Hematopoietic multipotent progenitor cell treated with erythropoietin and hydrocortisone succinate and interleukin-3 and kit ligand, for 15 days (in vitro differentiated cells): ENCODE results near the gene HOXA7.

Source experiments
- DNase-seq: peaks from one replicate; pipeline ENCODE4 v3.0.0-alpha.2; 2015; ENCODE audit warnings: low spot score

The HOXA7 gene

DNA sequence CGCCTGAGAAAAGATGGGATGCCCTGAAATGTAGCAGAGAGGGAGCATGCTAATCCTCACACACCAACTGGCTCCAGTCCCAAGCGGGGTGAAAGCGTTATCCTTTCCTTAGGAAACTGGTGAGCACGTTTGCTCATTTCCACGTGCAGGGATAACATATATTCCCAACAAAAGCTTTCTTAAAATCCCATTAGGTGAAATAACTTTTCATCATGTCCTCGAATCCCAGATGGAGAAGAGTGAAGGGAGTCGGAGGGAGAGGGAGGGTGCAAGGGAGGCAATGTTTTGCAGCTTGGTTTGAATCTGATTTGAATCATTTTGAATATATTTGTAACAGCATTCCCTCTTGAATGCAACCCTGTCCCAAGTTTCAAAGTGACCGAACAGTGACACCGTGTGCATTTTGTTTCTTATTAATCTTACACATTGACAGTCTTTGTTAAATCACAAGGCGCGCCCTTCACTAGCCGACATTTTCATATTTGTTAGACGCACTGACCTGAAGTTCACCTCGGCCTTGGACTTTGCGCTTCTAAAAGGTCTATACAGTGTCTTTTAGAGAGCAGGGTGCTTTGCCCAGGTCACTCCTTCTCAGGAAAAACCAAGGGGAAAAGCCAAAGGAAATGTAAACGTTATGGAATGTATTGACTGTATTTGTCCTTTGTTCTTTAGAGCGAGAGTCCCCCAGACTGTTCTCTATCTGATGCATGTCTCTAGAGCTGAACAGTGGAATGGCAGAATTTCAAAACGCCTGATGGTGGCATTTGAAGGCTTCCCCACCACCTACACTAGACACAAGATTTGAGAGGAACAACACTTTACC is 22.9 kb downstream of the HOXA7 start:
- no peak for DNase-seq

DNA sequence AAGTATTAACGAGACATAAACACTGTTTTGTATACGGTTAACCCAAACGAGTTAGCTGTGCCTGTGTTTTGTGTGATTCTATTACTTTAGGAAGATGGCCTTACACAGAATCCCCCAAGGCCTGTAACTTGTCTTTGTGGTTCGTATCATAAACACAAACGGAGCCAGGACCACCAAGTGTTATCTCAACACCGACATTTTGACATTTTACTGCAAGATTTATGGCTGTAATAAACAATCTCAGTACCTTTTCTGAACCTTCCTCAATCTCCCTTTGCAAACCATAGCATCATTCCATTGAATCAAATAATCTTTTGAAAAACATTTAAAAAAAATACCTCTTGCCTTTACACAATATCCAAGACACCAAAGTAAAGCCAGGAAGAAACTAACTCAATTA is 23.5 kb downstream of the HOXA7 start:
- no peak for DNase-seq

DNA sequence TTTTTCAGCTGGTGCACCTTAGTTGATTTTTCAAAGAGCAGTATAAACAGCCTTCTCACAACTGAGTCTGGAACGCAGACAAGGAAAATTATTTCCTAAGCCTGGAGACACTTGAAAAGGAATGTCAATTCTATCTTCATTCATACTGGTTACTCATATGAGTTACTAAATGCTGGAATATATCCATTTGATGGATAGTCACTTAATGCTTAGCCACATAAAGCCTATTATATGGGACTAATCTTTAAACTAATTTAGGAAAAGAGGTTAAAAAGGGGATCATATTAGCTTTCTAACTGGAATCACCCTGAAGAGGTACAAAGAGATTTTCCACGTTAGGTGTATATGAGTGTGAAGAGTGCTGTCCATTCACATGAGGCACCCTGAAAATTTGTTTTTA is 24.3 kb downstream of the HOXA7 start:
- DNase-seq, result no peak

- DNase-seq, result no peak
Observed at GRCh38 chr7:27131390-27131819, 25.1 kb downstream of the HOXA7 start.

DNA sequence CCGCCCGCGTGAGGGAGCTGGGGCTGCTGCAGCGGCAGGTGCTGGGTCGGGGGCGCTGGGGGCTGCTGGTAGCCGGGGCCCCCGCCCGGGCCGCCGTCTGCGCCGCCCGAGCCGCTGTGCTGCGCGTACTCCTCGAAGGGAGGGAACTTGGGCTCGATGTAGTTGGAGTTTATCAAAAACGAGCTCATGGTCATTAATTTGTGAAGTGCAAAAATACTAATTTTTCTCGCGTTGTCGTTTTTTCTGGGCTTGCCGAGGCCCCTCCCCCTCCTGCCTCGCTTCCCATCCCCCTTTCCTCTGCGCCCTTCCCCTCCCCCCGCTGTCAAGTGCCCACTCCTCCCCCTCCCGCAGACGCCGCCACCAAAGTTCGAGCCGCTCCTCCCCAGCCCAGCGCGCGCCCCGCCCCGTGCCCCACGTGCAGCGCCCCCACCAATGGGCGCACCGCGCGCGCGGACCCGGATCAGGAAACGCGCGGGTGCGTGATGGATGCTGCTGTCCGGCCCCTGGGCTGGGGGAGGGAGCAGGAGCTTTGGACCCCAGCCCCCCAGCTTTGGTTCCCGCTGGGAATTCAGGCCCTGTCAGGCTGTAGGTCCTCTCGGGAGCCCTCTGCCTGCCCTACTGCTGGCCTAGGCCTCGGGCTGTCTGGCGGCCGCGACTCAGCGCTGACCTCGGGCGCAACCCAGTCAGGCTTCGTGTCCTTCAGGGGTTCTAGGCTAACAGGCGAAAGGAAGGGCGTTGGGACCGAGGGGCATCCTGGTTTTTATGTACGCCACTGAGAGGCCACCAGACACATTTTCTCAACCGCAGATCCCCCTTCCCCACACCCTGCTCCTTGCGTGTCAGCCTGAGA is 25.7 kb downstream of the HOXA7 start, which contains the start of gene HOXA4:
TSS of gene HOXA4 (minus strand) at position 218 of the 850 bp plus-strand sequence. CDS start at position 194, 24 bp downstream.
- peak; percentile 60 for DNase-seq

DNA sequence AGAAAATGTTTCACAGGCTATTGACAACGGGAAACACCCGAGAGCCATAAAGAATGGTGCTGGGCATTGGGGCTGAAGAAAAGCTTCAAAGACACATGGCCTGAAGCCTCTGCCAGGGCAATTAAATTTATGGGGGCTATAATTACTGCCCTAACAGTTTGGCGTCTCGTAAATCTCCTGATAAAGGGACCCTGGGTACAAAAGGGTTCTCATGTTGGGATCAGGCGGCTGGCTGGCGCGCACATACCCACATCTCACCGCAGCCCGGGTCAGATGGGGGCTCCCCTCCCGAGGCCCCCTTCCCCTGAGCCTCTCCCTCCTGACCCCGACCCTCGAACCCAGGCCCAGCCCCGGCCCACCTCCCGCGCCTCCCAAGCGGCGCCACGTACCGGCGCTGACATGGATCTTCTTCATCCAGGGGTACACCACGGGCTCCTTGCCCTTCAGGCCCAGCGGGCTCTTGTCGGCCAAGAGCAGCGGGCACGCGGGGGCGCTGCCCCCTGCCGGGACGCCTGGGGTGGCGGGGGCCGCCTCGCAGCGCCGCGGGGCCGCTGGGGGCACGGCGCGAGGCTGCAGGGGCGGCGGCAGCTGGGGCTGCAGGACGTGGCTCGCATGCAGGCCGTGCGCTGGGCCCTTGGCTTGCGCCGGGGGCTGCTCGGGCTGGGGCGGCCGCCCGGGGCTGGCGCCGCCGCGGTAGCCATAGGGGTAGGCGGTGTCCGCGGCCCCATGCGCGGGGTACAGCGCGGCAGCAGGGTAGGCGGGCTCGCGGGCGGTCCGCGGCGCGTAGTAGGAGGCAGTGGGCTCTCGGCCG is 26.5 kb downstream of the HOXA7 start:
- no peak for DNase-seq

DNA sequence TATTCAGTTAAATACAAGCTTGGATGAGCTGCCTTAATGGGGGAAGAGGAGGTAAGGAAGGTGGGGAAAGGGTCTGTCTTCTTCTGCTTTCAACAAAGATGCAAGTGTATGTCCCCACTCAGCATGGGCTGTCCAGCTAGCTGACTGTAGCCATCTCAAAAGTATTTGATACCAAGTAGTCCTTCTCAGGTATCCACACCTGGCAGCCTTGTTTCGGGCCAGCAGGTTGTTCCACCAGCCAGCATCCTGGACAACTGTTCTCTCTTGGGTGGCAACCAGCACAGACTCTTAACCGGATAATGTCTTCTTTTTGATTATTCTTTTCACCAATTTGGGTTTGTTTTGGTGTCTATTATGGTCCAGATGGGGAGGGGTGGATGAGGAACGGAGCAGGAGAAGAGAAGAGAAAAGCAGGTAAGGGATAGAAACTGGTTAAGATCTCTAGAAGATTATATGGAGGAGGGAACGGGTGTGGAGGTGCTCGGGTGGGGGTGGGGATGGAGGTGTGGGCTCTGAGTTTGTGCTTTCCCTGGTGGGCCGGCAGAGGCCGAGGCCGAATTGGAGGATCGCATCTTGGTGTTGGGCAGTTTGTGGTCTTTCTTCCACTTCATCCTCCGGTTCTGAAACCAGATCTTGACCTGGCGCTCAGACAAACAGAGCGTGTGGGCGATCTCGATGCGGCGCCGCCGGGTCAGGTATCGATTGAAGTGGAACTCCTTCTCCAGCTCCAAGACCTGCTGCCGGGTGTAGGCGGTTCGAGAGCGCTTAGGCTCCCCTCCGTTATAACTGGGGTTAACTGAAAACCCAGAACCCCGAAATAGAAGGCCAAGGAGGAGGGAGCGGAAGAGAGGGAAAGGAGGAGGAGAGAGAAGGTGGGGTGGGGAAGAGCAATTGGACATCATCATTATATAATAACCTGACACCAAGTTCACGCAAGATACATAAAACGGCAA is 27.4 kb downstream of the HOXA7 start:
- DNase-seq, result no peak

- DNase-seq, result no peak
Observed at GRCh38 chr7:27128034-27128433, 28.4 kb downstream of the HOXA7 start.

- DNase-seq, result no peak
Observed at GRCh38 chr7:27126596-27127327, 29.7 kb downstream of the HOXA7 start.

- no peak for DNase-seq
Observed at GRCh38 chr7:27125986-27126394, 30.5 kb downstream of the HOXA7 start.

DNA sequence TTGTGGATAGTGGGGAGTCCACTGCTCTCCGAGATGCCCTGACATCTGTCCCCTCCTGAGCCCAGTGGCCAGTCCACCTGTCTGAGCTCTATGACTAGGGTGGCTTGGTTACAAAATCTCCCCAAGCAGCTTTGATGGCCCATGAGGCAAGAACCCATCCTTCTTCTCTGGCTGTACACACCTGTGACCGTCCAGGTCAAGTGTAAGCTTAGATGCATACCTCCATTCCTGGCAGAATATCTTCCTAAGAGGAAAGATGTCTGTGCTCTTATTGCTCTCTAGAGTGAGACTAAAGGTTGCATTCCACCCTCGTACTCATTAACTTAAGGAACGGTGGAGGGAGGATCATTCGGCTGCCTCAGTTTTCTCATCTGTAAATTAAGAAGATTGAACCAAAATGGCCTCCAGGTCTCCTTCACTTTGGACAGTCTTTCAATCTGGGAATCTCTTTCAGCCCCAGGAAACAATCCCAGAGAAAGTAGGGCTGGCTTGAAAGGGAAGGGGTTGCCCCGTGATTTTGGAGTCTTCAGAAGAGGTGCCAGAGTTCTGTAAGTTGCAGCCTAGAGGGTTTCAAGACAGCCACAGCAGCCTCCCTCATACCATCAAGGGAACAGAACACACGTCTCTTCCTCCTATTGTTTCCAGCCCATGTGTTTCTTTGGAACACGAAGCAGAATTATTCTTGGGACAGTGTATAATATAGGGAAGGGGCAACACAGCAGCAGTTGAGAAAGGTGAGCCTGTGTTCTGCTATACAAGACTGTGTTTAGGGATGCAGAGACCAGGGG is 31.4 kb downstream of the HOXA7 start:
- no peak for DNase-seq

GRCh38 chr7:27124096-27124901 is 32.2 kb downstream of the HOXA7 start:
- DNase-seq, result no peak

DNA sequence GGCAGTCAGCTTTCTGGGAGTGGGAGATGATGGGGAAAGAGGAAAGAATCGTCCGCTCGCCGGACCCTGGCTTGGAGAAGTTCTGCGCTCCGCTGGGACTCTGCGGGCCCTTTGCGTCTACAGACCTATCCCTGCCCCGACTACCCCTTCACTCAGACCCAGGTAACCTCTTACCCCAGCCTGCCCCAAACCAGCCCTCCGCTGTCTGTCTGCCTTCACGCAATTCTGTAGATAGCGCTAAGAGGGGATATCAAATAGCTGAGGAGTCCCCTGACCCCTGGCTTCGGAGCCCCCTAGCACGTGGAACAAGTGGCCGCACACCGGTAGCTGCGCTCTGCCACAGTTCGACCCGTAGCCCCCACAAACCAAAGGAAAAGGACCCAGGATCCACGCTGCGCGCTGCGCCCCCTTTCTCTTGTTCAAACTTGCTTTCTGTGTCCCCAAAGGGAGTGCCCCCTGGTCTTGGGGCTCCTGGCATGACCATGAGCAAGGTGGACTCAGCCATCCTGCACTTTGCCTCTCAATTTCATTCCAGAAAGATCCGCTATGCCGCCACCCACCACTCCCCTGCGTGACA is 32.9 kb downstream of the HOXA7 start:
- no peak for DNase-seq

DNA sequence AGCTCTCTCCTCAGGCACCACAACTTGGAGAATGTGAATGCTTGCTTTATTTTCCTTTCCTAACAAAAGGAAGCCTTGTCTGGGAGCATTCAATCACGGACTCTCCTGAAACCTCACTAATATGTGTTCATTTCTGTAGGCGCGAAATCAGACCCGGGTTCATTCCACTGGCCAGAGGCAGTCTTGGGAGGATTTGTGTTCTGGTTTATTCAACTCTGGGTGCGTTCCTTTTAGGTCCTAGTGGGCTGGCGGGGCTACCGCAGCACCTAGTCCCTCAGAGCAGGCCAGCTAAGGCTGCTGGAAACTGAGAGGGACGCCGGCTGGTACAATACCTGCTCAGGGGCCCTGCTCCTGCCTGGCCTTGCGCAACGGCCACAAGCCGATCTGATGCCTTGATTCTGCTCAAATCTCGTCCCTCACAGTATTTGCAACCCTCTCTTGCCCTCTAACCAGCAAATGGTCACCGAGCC is 33.4 kb downstream of the HOXA7 start:
- DNase-seq, result no peak

DNA sequence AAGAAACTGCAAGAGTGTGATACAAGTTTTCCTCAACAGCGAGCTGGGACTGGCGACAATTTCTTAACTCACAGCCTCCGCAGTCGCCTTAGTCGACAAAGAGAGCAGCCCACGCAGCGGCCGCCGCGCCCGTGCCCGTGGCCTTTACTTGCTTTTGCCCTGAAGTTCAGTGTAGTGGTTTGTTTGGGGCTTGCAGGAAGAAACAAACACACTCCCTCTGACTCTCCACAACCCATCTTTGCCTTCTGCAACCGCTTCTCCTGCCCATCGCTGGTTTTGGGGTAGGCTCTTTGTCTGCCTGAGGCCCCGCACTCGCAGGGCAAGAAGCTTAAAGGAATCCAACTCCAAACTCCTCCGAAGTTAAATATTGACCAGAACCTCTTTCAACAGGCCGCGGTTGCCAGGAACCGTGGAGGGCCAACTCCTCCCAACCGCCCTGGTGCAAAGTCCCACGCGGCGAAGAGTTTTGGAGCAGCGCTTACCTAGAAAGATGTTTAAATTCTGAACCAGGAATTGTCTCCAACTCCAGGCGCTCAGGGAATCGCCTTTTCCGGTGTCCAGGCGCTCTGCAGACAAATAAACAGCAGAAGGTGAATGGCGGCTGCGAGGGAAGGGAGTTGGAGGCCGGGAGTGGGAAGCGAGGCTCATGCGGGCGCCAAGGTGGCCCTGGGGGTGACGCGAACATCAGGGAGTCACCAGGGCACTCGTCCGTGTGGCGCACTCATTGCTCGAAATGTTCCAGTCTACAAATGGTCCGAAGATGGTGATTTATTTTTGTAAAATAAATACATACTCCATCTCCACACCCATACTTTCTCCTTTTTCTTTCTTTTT is 34.2 kb downstream of the HOXA7 start:
- no peak for DNase-seq

DNA sequence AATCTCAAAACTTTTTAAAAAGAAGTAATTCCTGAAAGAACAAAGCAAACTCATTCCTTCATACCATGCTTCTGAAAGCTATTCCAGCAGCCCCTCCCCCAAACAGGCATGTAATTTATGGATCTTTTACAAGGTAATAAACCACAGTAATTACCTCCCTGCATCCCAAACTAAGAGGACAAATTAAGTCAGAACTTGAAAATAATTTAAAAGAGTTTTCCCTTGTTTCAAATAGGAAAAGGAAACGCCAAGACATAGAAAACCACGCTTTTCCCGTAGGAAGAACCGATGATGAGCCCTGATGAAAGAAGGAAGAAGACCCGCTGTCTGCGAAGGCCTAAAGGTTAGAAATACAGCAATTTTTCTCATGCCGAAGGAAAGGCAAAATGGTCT is 34.8 kb downstream of the HOXA7 start:
- no peak for DNase-seq

GRCh38 chr7:27119412-27119911 is 37.0 kb downstream of the HOXA7 start:
- no peak for DNase-seq
